Central memory CD4-positive, alpha-beta T cell (primary cell): Measurements from ENCODE around the gene CDK19.
"Not testable (repeated sequence)": the region's sequence is repeated elsewhere in the genome, so short reads cannot be mapped to it uniquely, and the experiment has no call there.

ENCODE experiments used
- DNase-seq: peaks from one replicate; pipeline ENCODE4 v3.0.0; 2022
- total RNA-seq, 3 experiments: gene quantifications; one replicate each; lab custom pipeline; 2026; lab: John Stamatoyannopoulos, UW

CDK19 gene
- total RNA-seq = 7.4 to 28.0 (median 24.1) reads per million in 3 experiments

GRCh38 chr6:110815411-110816409 lies at the start of gene CDK19:
TSS of gene CDK19 (minus strand) at chr6:110815469. CDS start at chr6:110815136, 333 bp downstream.
- DNase-seq = peak; percentile 99

- DNase-seq = no peak
These were observed 49.6 kb upstream of the CDK19 start for GRCh38 chr6:110864824-110865223.

GRCh38 chr6:110859335-110859792 lies 44.1 kb upstream of the CDK19 start:
- DNase-seq = no peak

GRCh38 chr6:110858562-110859214 lies 43.4 kb upstream of the CDK19 start:
- no peak for DNase-seq

GRCh38 chr6:110858016-110858415 lies 42.7 kb upstream of the CDK19 start:
- no peak for DNase-seq

GRCh38 chr6:110856296-110856695 lies 41.0 kb upstream of the CDK19 start:
- DNase-seq = no peak

GRCh38 chr6:110853754-110854477 lies 38.6 kb upstream of the CDK19 start:
- no peak for DNase-seq

GRCh38 chr6:110852773-110853172 lies 37.5 kb upstream of the CDK19 start:
- no peak for DNase-seq

GRCh38 chr6:110849781-110850180 lies 34.5 kb upstream of the CDK19 start:
- no peak for DNase-seq

GRCh38 chr6:110841266-110841665 lies 26.0 kb upstream of the CDK19 start:
- no peak for DNase-seq

- DNase-seq = not testable (repeated sequence)
These were observed 20.5 kb upstream of the CDK19 start for GRCh38 chr6:110835751-110836150.

GRCh38 chr6:110833831-110834230 lies 18.6 kb upstream of the CDK19 start:
- DNase-seq = no peak

- no peak for DNase-seq
These were observed 16.1 kb upstream of the CDK19 start for GRCh38 chr6:110831405-110831804.

GRCh38 chr6:110828396-110828795 lies 13.1 kb upstream of the CDK19 start:
- no peak for DNase-seq

GRCh38 chr6:110826236-110827129 lies 11.2 kb upstream of the CDK19 start:
- DNase-seq = no peak

- no peak for DNase-seq
These were observed 7.9 kb upstream of the CDK19 start for GRCh38 chr6:110823146-110823545.

- no peak for DNase-seq
These were observed 7.0 kb upstream of the CDK19 start for GRCh38 chr6:110822249-110822648.

- no peak for DNase-seq
These were observed 1.4 kb upstream of the CDK19 start for GRCh38 chr6:110816677-110817076.

- DNase-seq = no peak
These were observed 256 bp downstream of the CDK19 start for GRCh38 chr6:110815015-110815410.

GRCh38 chr6:110814102-110815014 lies 911 bp downstream of the CDK19 start:
- peak; percentile 45 for DNase-seq
